Stimulated activated CD4-positive, alpha-beta T cell treated with anti-CD3 and anti-CD28 coated beads, Interleukin-4, amount 100 ng/mL, for 1 hour (primary cell): ENCODE measurements around the gene DENND6A.
A peak's percentile ranks its signal among the peaks of the same experiment; 100 is the strongest.
"Not testable (repeated sequence)": the region's sequence is repeated elsewhere in the genome, so short reads cannot be mapped to it uniquely, and the experiment has no call there.

ENCODE experiments used
- DNase-seq: peaks from one replicate; pipeline ENCODE4 v3.0.0-alpha.2; 2020

DENND6A gene

DNA sequence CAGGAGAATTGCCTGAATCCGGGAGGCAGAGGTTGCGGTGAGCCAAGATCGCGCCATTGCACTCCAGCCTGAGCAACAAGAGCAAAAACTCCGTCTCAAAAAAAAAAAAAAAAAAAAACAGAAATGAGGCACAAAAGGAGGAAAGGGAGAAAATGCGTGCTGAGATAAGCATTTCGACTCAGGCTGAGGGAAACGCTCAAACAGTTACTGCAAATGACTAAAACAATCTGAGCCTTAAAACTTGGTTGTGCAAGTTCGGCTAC lies 813 bp downstream of the DENND6A start:
- DNase-seq, result not testable (repeated sequence)

- DNase-seq, result peak; percentile 3
These were observed 1.3 kb downstream of the DENND6A start for GRCh38 chr3:57691411-57692132.

DNA sequence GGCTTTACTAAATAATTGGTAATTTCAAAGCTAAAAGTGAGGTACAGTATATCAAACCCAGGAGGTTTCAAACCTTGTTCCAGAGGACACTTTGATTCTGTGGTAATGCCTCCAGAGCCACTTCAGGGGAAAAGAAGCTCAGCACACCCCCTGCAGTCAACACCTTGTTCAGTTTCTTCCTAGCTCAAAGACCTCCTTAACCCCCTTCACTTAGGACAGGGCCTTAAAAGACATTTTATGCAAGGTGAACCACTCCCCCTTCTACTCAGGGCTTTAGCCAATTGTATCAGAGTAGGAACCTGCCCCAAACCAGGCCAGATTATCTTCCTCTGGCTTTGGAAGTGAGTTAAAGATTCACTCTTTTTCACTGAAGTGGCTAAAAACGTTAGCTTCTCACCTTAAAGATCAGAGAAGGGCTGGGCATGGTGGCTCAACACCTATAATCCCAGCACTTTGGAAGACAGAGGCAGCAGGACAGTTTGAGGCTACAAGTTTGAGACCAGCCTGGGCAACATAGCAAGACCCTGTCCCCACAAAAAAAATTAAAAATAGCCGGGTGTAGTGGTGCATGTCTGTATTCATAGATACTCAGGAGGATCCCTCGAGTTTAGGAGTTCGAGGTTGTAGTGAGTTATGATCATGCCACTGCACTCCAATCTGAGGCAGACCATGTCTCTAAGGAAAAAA lies 3.4 kb downstream of the DENND6A start:
- DNase-seq, result no peak

DNA sequence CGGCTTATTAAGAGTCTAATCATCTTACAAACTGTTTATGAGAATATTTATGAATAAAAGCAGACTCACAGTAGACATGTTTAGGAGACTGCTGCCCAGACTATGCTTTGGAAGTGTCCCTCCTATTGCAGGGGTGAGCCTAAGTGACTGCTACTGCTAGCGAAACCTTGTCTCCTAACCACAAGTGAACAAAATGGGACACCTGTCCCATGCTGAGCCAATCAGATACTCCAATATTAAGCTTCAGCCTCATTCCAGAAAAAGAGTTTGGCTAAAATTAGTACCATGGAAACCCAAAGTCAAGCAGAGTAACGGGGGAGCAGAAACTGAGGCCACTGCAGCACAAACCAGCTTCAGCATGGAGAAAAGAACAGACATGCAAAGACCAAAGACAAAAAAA lies 4.6 kb downstream of the DENND6A start:
- DNase-seq, result no peak

DNA sequence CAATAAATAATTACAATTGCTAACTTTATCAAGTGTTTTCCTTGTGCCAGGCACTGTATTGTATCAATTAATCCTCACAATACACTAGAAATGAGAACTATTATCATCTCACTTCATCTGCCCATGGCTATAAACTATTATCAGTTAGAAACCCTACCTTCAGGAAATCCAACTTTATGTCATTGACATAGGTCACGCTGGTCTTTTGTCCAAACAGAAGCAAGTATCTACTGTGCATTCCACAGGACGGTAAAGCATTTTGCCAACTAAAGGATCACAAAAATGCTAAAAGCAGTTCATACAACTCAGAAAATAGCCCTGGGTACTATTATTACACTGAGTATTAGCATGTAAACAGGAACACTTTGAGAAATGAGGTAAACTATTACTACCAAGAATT lies 9.6 kb downstream of the DENND6A start:
- DNase-seq, result no peak

DNA sequence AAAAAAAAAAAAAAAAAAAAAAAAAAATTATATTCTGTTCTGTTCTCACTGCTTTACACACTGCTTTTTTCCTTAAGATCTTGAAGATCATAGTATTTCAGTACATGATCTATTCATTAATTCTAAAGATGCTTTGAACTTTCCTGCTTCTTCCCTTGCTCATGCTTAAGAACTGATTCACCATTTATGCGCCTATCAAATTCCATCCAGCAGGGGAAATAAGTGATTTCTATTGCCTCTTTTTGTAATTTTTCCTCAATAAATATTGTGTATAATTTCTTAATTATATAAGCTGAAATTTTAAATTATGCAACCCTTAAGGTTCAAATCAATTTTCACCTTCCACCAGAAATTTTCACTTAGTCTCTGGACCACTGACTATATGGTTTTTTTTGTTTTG lies 10.6 kb downstream of the DENND6A start:
- no peak for DNase-seq

DNA sequence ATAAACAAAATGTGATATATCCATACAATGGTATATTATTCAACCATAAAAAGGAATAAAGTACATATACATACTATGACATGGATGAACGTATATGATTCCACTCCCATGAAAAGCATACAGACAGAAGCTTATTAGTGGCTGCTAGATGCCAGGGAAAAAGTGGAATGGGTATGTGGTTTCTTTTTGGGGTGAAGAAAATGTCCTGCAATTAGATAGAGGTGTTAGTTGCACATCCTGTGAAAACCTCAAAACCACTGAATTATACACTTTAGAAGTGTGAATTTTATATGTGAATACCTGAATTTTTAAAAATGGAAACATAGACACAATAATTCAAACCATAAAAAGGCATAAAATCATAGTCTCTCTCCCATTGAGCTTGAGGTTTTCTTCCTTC lies 11.2 kb downstream of the DENND6A start:
- DNase-seq, result no peak

- DNase-seq, result no peak
These were observed 12.8 kb downstream of the DENND6A start for GRCh38 chr3:57680046-57680445.

GRCh38 chr3:57675530-57675929 lies 17.3 kb downstream of the DENND6A start:
- no peak for DNase-seq

GRCh38 chr3:57673156-57673555 lies 19.7 kb downstream of the DENND6A start:
- DNase-seq, result no peak

DNA sequence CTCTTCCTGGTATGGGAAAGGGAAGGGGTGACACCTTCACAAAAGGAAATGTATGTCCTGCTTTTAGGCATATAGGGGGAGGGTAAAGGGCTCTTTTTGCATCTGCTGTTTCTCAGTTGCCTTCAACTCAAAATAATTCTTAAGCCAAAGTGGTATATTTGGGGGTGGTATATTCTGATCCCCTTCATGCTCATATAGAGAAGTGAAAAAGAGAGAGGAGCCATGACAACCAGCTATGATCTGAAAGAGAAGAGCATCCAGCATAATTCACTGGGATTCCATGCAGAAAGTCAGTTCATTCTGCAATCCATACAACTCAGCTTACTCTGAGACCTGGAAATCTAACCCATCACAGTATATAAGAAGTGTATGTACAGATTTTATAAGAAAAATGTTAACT lies 22.3 kb downstream of the DENND6A start:
- DNase-seq, result no peak

DNA sequence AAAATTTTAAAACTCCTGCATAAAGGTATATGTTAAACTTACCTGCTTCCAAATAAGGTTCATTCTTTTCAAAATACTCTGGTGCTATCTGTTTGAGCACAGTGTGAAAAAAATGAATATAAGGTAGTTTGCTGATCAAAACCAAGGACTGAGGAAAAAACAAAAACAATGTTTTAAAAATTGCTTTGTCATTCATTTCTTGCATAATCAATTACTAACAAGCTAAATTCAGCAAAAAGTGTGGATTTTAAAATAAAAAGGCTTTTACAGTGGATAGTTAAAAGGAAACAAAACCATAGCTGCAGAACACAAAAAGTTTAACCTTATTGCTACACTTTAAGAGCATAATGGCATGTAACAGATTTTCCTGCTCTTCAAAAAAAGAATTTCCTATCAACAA lies 31.5 kb downstream of the DENND6A start:
- no peak for DNase-seq

DNA sequence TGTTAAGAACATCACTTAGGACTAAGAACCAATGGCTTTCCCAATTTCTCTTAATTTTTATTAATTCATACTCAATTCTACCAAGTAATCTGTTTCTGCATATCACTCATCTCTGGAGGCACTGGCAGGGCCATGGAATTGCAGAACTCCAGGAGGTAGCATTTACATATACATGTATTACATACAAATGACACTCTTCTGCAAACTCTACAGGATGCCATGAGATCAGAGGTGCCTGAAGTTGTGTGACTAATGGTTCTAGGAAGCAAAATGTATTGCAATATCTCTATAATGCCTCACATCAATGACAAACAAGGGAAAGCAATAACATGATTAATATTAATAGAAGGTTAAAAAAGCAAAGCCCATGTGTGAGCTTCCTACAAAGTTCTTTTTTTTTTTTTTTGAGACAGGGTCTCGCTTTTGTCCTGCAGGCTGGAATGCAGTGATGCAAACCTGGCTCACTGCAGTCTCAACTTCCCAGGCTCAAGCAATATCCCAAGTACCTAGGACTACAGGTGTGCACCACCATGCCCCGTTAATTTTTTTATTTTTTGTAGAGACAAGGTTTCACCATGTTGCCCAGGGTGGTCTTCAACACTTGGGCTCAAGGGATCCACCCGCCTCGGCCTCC lies 33.0 kb downstream of the DENND6A start:
- DNase-seq, result no peak

DNA sequence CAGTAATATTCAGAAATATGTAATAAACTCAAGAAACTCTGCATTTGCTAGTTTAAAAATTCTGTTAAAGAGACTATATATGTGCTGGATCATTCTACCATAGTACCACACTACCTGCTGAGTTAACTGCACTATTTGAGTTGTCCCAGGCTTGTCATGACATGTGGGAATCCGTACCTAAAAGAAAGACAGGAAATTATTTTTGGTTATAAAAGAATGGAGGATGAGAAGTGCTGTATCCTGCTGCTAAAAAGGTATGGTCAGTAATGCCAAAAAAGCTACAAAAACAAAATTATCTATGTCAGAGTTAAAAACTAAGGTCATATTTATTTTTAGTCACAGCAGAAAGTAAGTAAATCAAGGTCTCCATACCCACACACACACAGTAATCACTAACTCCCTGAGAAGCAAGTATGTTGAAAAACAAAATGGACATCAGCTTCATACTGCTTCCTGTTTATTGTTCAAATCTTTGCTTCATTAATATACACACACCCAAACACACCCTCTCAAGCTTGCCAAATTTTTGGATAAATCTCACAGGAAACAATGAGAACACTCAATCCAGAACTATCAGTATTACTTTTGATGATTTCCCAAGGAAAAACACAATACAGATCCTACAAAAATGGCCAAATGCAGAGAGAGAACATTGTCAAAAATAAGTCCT lies 33.7 kb downstream of the DENND6A start:
- DNase-seq, result no peak

- no peak for DNase-seq
These were observed 34.3 kb downstream of the DENND6A start for GRCh38 chr3:57658536-57658935.

DNA sequence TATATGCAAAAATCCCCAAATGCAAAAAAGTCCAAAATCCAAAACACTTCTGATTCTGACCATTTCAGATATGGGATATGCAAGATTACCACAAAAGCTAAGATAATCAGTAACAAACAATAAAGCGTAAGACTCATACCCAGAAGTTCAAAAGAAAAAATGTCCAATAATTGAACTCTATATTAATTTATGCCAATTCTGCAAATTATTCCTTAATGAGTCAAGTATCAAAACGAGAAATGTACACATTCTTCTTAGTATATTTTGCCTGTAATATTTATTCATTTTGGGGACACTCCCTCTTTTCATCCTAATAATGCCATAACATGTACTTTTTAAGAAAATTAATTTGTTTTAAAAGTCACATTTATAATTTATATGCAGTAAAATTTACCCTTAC lies 37.1 kb downstream of the DENND6A start:
- no peak for DNase-seq

- no peak for DNase-seq
These were observed 38.6 kb downstream of the DENND6A start for GRCh38 chr3:57654267-57654666.

GRCh38 chr3:57652203-57652602 lies 40.7 kb downstream of the DENND6A start:
- DNase-seq, result no peak

GRCh38 chr3:57647292-57647940 lies 45.5 kb downstream of the DENND6A start:
- no peak for DNase-seq

DNA sequence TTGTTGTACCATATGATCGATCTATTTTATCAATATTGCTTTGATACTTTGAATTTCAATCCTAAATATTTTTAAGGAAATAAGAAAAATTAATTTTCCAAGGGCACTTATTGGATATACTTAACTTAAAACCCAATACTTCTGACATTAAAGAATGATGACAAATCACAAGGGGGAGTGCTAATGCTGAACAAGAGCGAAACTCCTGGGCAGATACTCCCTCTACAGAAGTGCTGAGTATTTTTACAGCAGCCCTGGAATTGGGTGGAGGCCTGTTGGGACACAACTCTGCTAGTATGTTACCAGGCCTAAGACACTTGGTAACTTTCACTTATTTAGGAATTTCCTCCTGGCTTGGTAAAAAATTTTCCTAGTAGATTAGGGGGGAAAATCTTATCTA lies 46.2 kb downstream of the DENND6A start:
- no peak for DNase-seq

DNA sequence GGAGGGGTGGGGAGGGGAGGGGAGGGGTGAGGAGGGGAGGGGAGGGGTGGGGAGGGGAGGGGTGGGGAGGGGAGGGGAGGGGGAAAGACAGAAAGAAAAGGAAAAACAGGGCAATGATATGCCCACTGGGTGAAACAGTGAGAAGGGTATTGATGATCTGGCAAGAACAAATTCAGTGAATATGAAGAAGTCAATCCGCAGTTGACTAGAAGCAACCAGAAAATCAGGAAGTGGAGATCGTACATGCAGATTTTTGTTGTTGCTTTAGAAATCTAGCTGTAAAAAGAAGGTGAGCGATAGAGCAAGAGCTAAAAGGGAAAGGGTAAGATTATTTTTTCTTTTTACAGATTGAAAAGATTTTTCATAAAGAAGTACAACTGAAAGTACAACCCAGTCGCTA lies 48.1 kb downstream of the DENND6A start:
- no peak for DNase-seq

- DNase-seq, result no peak
These were observed 55.5 kb downstream of the DENND6A start for GRCh38 chr3:57637391-57637790.

- not testable (repeated sequence) for DNase-seq
These were observed 58.6 kb downstream of the DENND6A start for GRCh38 chr3:57634259-57634658.

GRCh38 chr3:57627976-57628375 lies 64.9 kb downstream of the DENND6A start:
- no peak for DNase-seq
